T47D (cell line): ENCODE results near the gene PRLH.

ENCODE experiments used
- DNase-seq, 2 experiments: peaks; one replicate each; pipeline versions ENCODE4 v3.0.0 to v3.0.0-alpha.2; 2011 to 2012; ENCODE audit warnings: low read depth in 1 of 2, low spot score in 1 of 2
- JUND ChIP-seq: IDR thresholded peaks from 2 replicates; pipeline ENCODE4 v1.6.1; 2012; ENCODE audit warnings: low read depth
- in situ Hi-C: cut with HindIII; loops from 2 replicates; pipeline ENCODE4 v1.10.0; 2016; ENCODE audit warnings: low sequenced_read_pairs, low pct_unique_long_range_greater_than_20kb

Gene PRLH

GRCh38 chr2:237566401-237567235, at the start of gene PRLH:
Gene PRLH (plus strand): TSS chr2:237566574. CDS start chr2:237566574, 0 bp downstream.
- DNase-seq = no peak
- in situ Hi-C loops = no loop called here
- no peak for TF ChIP-seq JUND

- DNase-seq = no peak
- no peak for TF ChIP-seq JUND
- in situ Hi-C loops = no loop called here
These were observed 49.2 kb upstream of the PRLH start for GRCh38 chr2:237517163-237517562.

- TF ChIP-seq JUND = no peak
- DNase-seq = no peak
- in situ Hi-C loops = no loop called here
These were observed 48.4 kb upstream of the PRLH start for GRCh38 chr2:237517990-237518389.

- no peak for TF ChIP-seq JUND
- in situ Hi-C loops = no loop called here
These were observed 46.7 kb upstream of the PRLH start for GRCh38 chr2:237519506-237520245.

GRCh38 chr2:237520290-237520689, 46.1 kb upstream of the PRLH start:
- TF ChIP-seq JUND = no peak
- DNase-seq = no peak
- in situ Hi-C loops = no loop called here

More at GRCh38 chr2:237519506-237520245, 46.7 kb upstream of the PRLH start:
- no peak for DNase-seq

GRCh38 chr2:237524631-237525030, 41.7 kb upstream of the PRLH start:
- DNase-seq = no peak
- TF ChIP-seq JUND = no peak
- in situ Hi-C loops = no loop called here

- no peak for TF ChIP-seq JUND
- no peak for DNase-seq
- in situ Hi-C loops = no loop called here
These were observed 40.7 kb upstream of the PRLH start for GRCh38 chr2:237525559-237526157.

GRCh38 chr2:237527233-237527632, 39.1 kb upstream of the PRLH start:
- no peak for DNase-seq
- in situ Hi-C loops = no loop called here
- no peak for TF ChIP-seq JUND

- in situ Hi-C loops = no loop called here
- TF ChIP-seq JUND = no peak
- no peak for DNase-seq
These were observed 38.6 kb upstream of the PRLH start for GRCh38 chr2:237527766-237528165.

GRCh38 chr2:237529452-237530402, 36.6 kb upstream of the PRLH start:
- TF ChIP-seq JUND = no peak
- DNase-seq = no peak
- in situ Hi-C loops = no loop called here

- in situ Hi-C loops = no loop called here
- DNase-seq = no peak
- no peak for TF ChIP-seq JUND
These were observed 35.6 kb upstream of the PRLH start for GRCh38 chr2:237530472-237531433.
